Osteoblast (primary cell): ENCODE data around the gene ZNF467. TPM values are rescaled to one million over a fixed set of nuclear protein-coding genes. Genes with fewer than 3 reads are reported as not detected.

Experiments
- DNase-seq: peaks from one replicate; pipeline ENCODE4 v3.0.0; 2011; ENCODE audit warnings: low spot score, mixed read lengths; ENCODE audit not compliant: insufficient read length; ENCODE audit errors: missing footprints
- H2AFZ ChIP-seq: 2 replicates; pipeline ENCODE4 v1.6.0; 2011; ENCODE audit warnings: mild to moderate bottlenecking, low read length
- H3K27ac ChIP-seq: 2 replicates; pipeline ENCODE4 v1.5.1; 2011; ENCODE audit warnings: mild to moderate bottlenecking, low read depth, low read length, moderate library complexity
- H3K27me3 ChIP-seq: 2 replicates; pipeline ENCODE4 v1.6.0; 2012; ENCODE audit warnings: mild to moderate bottlenecking, control low read depth, inconsistent platforms, low read length, moderate library complexity; ENCODE audit not compliant: insufficient read depth
- H3K36me3 ChIP-seq: 2 replicates; pipeline ENCODE4 v1.5.1; 2011; ENCODE audit warnings: mild to moderate bottlenecking, low read length, control low read depth, moderate library complexity; ENCODE audit not compliant: insufficient read depth
- H3K4me1 ChIP-seq: 2 replicates; pipeline ENCODE4 v1.5.1; 2011; ENCODE audit warnings: mild to moderate bottlenecking, low read length, control low read depth, moderate library complexity; ENCODE audit not compliant: insufficient read depth
- H3K4me2 ChIP-seq: 2 replicates; pipeline ENCODE4 v1.6.0; 2011; ENCODE audit warnings: mild to moderate bottlenecking, low read length; ENCODE audit not compliant: insufficient read depth
- H3K4me3 ChIP-seq: fragments of 200-600 bp; sonication (generic); 3 replicates; pipeline ENCODE4 v1.5.1; 2012; ENCODE audit warnings: mild to moderate bottlenecking, low read length, inconsistent platforms; ENCODE audit not compliant: insufficient read depth
- H3K79me2 ChIP-seq: 2 replicates; pipeline ENCODE4 v1.6.0; 2012; ENCODE audit warnings: mild to moderate bottlenecking, low read length, control low read depth, inconsistent platforms; ENCODE audit not compliant: insufficient read depth
- H3K9me3 ChIP-seq: 2 replicates; pipeline ENCODE4 v1.5.1; 2011; ENCODE audit warnings: low read depth, low read length, control low read depth
- H4K20me1 ChIP-seq: 2 replicates; pipeline ENCODE4 v1.6.0; 2012; ENCODE audit warnings: mild to moderate bottlenecking, low read length, control low read depth; ENCODE audit not compliant: insufficient read depth
- CTCF ChIP-seq: IDR thresholded peaks from 2 replicates; pipeline ENCODE4 v1.5.1; 2011; ENCODE audit warnings: mild to moderate bottlenecking, low read depth, low read length, moderate library complexity; ENCODE audit errors: extremely low read depth
- total RNA-seq: library from RNA; depleted of rRNA; stranded (reverse); fragments of >200 nt; gene quantifications from 2 replicates; pipeline ENCODE4 v1.2.3, GENCODE V29; 2012

ZNF467 gene
- total RNA-seq, 1 donor: not detected

- Histone ChIP-seq H3K4me1 (no peaks in the 10 kb centered on the region), H3K27ac (no peak overlapping the region), H3K27me3 (no peaks in the 10 kb centered on the region), H2AFZ (no peak overlapping the region), H3K79me2 (no peaks in the 10 kb centered on the region), H3K4me2 (no peak overlapping the region), H3K9me3 (no peaks in the 10 kb centered on the region), H3K4me3 (no peak overlapping the region), H3K36me3 (no peaks in the 10 kb centered on the region), H4K20me1 (no peaks in the 10 kb centered on the region)
- TF ChIP-seq CTCF: no peak
- DNase-seq: no peak
Measured at GRCh38 chr7:149806726-149807125, 33.3 kb upstream of the ZNF467 start.

- no peak for TF ChIP-seq CTCF
- Histone ChIP-seq H3K4me3 (no peak overlapping the region), H3K79me2 (no peaks in the 10 kb centered on the region), H3K4me1 (no peaks in the 10 kb centered on the region), H3K27me3 (no peaks in the 10 kb centered on the region), H3K36me3 (no peaks in the 10 kb centered on the region), H4K20me1 (no peaks in the 10 kb centered on the region), H3K4me2 (no peak overlapping the region), H3K27ac (no peak overlapping the region), H2AFZ (no peak overlapping the region), H3K9me3 (no peaks in the 10 kb centered on the region)
- DNase-seq: no peak
Measured at GRCh38 chr7:149804106-149804505, 30.7 kb upstream of the ZNF467 start.

- no peaks in the 10 kb centered on the region for H3K36me3 ChIP-seq
- H3K4me3 ChIP-seq: no peak overlapping the region
- no peaks in the 10 kb centered on the region for H4K20me1 ChIP-seq
- no peaks in the 10 kb centered on the region for H3K4me1 ChIP-seq
- no peak overlapping the region for H3K4me2 ChIP-seq
- H2AFZ ChIP-seq: no peak overlapping the region
- DNase-seq: no peak
- TF ChIP-seq CTCF: no peak
- H3K27me3 ChIP-seq: no peaks in the 10 kb centered on the region
- H3K79me2 ChIP-seq: no peaks in the 10 kb centered on the region
- no peak overlapping the region for H3K27ac ChIP-seq
- H3K9me3 ChIP-seq: no peaks in the 10 kb centered on the region
Measured at GRCh38 chr7:149803551-149804074, 30.2 kb upstream of the ZNF467 start.

GRCh38 chr7:149802966-149803365 lies 29.6 kb upstream of the ZNF467 start:
- TF ChIP-seq CTCF: no peak
- Histone ChIP-seq H3K4me3 (no peak overlapping the region), H3K9me3 (no peaks in the 10 kb centered on the region), H3K79me2 (no peaks in the 10 kb centered on the region), H3K36me3 (no peaks in the 10 kb centered on the region), H2AFZ (no peak overlapping the region), H4K20me1 (no peaks in the 10 kb centered on the region), H3K4me2 (no peak overlapping the region), H3K4me1 (no peaks in the 10 kb centered on the region), H3K27me3 (no peaks in the 10 kb centered on the region), H3K27ac (no peak overlapping the region)
- no peak for DNase-seq
